Activated T-cell treated with anti-CD3 and anti-CD28 coated beads, Interleukin-2, amount 50 U/mL, for 48 hours (primary cell): ENCODE measurements around the gene ALS2CL.
A peak's percentile ranks its signal among the peaks of the same experiment; 100 is the strongest.

Experiments used
- DNase-seq, 2 experiments: peaks; one replicate each; pipeline ENCODE4 v3.0.0-alpha.2; 2020

Gene ALS2CL

DNA sequence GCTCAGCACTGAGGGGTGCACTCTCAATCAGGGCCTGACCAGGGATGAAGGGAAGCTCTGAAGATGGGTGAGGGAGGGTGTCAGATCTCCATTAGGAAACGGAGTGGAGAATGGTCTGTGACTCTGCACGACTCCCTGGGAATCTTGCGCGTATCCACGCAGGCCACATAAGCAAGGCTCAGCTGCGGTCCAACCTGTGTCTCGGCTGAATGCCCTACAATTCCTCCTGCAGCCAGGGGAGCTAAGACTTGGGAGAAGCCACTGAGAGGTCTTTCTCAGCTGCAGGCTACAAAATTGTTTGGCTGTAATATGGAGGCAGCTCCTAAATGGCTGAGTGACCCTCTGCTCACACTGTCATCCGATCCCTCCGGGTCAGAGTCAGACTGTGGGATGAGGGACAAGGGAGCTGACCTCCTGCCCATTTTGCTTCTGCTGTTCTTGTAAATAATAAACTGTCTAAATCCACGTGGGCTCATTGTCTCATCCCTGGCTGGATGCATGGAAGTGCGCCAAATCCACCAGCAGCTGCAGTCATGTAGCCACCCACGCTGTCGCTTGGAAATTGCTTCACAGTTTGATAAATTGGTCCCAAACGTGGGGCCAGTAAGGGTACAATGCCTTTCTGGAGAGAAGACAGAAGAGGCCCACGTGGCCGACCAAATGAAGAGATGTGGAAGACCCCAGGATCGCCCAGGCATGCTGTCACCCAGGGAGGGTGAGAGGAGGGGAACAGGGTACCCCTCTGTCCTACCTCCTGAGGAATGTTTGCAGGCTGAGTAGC, 30.5 kb downstream of the ALS2CL start:
- DNase-seq: peak in 1 of 2 experiments; percentile 5

DNA sequence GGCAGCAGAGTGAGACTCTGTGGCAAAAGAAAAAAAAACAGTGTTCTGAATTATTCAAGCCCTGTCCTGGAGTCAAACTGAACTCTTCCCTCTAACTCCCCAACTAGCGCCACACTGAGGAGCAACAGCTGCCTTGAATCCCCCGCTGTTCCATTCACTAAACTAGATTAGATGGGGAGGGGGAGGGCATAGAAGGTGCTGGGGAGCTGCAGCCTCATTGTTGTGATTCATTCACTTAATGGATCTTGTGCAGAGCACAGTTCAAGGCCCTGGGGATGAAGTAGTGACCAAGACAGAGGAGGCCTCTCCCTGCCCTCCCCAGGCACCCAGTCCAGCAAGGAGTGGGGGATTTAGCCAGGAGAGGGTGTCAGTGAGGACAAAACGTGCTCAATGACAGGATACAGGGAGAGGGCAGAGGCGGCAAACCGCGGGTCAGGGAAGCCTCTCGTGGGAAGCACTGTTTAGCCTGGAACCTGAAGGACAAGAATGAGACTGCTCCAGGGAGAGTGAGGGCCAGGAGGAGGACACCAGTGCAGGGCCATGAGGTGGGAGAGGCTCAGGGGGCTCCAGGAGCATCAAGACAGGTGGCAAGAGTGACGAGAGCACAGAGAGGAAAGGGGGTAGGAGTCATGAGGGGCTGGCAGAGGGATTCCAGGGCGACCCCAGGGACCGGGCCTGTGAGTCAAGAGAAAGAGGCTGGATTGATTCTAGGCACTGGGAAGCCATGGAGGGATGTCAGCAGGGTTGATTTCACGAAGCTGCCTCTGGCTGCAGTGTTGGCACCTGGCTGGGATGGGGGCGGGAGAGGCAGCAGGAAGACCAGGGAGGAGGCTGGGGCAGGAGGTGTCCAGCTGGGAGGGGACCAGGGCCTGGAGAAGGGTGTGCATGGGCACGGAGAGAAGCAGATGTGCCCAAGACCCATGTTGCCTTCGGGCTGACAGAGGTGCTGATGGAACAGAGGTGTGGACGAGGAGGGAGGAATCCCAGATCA, 31.4 kb downstream of the ALS2CL start:
- DNase-seq: peak in 1 of 2 experiments; percentile 9

DNA sequence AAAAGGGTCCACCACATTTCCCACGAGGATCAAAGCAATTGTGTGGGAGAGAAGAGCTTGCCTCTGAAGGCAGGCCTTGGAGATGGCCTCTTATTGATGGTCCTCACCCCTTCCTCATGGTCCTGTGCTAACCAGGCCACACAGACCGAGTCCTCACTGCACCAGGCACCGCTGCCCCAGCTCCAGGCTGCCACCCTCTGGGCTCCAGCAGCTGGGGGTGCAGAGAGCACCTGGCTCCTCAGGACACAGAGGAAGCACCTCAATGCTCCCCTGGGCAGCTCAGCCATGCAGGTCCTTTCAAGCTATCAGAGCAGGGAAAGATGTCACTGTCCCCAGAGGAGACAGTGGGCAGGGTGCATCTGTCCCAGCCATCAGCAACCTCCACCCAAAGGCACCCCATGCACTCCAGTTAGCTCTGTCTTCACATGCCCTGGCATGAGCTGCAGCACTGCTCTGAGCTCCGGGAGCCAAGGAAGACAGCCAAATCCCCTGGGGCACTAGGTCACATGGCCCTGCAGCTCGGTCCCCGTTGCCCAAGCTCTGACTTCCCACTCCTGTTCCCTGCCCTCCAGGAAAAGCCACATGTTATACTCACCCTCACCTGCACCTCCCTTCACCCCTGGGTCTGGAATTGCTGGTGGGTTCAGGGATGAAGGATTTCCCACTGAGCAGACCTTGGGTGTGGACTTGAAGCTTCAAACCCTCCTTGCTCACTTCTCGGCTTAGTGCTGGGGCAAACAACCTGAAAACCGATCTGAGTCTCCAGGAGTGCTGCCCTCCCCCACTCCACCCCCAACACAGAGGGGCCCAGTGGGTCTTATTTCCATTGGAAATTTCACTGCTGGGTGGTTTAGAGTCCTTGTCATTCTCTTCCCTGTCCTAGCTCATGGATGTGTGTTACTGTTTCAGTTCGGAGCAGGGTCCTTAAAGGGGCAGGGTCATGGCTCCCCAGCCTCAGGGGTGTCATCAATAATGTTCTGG, 32.6 kb downstream of the ALS2CL start:
- DNase-seq: peak; percentile 6 to 12

DNA sequence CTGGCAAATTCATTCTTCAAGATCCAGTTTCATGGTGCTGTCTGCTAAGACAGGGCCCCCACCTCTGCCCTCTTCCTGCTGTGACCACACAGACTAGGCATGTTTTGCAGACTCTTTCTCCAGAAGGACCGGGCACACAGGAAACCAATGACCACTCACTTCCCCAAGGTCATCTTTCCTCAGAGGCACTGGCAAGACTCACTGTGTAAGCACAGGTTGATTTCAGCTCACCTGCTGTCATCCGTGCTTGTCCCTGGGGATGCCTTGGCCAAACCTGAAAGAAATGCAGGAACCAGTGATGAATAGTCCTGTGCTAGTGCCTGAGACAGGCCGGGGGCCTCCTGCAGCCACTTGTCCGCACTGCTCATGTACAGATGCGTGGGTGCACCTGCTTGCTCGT, 33.5 kb downstream of the ALS2CL start:
- no peak for DNase-seq

DNA sequence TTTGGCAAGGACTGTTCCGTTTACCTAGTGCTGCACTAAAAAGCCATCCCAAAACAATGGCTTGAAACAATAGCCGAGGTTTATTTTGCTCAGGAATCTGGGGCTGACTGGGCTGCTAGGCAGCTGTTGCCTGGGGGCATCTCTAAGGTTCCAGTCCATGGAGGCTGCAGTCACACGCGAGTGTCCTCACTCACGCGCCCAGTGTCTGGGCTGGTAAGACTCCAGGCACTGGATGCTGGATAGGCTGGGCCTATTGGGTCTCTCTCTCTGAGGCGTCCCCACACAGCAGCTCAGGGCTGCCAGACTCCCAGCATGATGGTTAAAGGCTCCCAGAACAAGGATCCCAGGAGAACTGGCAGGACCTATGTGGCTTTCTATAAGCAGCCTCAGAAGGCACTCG, 34.2 kb downstream of the ALS2CL start:
- DNase-seq: no peak

DNA sequence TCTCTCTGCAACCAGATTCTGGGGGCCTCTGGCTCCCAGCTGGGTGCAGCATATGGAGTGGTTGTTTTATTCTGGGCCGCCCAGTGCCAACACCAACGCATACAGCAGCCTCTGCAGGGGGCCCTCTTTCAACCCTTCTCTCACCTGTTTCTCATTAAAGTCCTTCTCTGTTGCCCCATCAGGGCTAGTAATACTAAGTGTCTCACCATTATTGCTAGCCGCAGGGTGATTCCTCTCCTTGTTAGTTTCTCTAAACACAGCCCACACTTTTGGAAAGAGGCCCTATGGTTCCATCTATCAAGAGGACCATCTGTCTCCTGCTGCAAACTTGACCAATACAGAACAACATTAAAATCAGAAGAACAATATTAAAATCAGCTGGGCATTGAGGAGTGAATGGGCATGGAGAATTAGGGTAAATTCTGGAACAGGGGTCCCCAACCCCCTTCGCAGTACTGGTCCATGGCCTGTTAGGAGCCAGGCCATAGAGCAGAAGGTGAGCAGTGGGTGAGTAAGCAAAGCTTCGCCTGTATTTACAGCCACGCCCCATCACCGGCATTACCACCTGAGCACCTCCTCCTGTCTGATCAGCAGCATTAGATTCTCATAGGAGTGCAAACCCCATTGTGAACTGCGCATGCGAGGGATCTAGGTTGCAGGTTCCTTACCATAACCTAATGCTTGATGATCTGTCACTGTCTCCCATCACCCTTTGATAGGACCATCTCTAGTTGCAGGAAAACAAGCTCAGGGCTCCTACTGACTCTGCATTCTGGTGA, 36.5 kb downstream of the ALS2CL start:
- DNase-seq: no peak

DNA sequence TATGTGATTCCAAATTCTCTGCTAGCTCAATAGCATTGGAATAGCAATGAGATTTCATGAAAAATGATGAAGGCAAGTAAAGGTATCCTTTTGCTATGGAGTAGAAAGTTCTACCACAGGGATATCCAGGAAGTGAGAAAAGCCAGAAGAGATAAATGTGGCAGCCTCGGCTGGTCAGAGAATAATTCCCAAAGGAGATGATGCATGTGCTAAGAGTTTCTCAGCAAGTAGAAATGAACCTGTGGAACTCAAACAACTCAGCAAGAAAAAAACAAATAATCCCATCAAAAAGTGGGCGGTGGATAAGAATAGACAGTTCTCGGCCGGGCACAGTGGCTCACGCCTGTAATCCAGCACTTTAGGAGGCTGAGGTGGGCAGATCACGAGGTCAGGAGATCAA, 38.2 kb downstream of the ALS2CL start:
- no peak for DNase-seq

DNA sequence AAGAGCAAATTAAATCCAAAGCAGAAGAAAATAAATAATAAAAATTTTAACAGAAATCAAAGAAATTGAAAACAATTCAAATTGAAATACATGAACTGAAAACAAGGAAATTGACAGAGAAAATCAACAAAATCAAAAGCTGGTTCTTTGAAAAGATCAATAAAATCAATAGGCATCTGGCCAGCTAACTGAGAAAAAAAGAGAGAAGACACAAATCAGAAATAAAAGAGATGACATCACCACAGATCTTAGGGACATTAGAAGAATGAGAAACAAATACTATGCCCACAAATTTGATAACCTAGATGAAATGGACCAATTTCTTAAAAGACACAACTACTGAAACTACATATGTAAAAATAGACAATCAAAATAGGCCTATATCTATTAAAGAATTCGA, 42.4 kb downstream of the ALS2CL start:
- no peak for DNase-seq

DNA sequence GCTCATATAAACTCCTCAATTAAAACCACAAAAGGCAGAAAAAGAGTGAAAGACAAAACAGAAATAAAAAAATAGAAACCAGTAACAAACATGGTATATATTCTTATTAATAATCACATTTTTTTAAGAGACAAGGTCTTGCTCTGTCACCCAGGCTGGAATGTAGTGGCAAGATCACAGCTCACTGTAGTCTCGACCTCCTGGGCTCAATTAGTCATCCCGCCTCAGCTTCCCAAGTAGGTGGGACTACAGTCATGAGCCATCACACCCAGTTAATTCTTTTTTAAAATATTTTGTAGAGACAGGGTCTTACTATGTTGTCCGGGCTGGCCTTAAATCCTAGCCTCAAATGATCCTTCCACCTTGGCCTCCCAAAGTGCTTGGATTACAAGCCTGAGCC, 44.0 kb downstream of the ALS2CL start:
- no peak for DNase-seq

DNA sequence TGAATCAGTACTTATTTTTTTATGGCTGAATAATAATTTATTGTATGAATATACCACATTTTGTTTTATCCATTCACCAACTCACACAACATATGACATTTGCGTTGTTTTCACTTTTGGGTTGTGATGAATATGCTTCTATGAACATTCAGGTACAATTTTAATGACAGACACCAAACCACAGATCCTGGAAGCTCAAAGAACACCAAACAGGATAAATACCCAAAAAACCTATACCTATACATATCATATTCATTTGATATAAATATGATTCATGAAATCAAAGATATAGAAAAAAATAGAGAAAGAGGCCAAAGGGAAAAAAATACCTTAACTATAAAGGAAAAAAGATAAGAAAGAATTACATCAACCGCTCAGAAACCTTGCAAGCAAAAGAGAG, 45.4 kb downstream of the ALS2CL start:
- DNase-seq: no peak

DNA sequence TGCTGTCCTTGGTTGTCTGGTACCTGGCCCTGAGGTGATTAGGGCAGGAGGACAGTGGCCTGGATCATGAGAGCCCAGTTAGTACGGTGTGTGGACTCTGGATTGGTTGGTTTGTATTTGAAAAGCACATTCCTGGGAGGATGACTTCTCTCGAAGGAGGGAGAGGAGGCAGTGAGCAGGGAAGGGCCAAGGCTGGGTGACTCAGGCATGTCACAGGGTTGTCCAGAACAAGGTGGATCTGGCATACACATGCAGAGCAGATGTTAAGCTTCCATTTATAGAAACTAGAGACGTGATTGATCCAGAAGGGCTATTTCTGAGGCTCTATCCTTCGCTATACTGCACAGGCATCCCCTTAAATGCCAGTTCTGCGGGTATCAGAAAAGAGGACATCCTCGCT, 46.8 kb downstream of the ALS2CL start:
- no peak for DNase-seq

DNA sequence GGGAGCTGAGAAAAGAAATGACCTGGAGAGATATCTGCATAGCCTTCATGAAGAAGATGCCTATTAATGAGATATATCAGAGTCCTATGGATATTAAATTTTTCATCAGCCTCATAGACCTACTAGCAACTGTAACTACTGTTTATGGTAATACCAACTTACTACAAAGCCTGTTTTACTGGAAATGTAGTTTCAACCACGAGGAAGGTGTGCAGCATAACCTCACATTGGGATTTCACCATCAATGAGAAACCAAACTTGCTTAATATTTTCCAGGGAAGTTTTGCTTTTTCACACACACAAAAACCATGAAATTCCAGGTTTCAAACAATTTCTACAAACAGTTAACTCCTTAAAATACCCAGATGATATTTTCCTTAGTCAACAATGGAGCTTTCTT, 49.8 kb downstream of the ALS2CL start:
- no peak for DNase-seq

DNA sequence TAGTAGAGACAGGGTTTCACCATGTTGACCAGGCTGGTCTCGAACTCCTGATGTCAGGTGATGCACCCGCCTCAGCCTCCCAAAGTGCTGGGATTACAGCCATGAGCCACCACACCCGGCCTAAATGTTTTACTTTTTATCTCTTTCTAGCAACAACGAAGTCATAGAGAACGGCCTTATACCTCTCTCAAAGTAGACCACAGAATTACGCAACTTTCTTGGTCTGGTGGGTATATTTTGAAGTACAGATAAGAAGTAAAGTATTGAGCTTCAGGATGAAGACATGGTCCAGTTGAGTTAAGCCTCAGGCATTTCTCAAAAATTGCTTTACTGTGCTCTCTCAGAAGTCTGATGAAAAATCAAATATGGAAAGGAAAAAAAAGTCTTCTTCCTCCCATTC, 50.5 kb downstream of the ALS2CL start:
- no peak for DNase-seq

DNA sequence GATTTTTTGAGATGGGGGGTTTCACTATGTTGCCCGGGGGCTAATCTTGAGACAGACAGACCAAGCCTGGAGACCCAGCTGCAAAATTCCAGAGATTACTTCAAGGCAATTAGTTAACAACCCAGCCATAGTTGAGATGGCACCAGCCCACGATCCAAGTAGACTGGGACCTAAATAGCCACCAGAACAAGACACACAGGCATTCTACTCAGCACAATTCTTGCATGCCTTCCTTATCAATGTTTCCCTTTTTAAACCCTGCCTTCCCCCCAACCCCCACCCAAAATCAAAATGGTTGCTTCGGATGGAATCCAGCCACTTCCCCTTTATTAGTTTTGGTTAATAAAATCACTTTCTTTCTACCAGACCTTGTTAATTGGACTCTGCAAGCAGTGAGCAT, 52.6 kb downstream of the ALS2CL start:
- no peak for DNase-seq

DNA sequence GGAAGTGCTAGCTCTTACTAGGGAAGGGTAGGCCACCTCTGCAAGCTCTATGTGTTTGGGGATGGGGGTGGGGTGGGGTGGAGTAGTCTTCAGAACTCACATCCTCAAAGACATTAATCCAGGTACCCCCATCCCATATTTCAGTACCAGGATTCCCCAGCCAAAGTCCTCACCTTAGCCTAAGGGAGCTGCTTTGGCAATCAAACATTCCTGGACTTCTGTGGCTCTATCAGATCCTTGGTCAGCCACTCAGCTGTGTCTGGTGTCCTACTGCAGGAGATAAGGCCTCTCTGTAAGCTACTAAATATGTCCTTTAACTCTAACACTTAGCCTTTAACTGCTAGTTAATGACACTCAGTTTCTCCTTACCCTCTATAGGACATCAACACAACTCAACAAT, 54.3 kb downstream of the ALS2CL start:
- DNase-seq: no peak

DNA sequence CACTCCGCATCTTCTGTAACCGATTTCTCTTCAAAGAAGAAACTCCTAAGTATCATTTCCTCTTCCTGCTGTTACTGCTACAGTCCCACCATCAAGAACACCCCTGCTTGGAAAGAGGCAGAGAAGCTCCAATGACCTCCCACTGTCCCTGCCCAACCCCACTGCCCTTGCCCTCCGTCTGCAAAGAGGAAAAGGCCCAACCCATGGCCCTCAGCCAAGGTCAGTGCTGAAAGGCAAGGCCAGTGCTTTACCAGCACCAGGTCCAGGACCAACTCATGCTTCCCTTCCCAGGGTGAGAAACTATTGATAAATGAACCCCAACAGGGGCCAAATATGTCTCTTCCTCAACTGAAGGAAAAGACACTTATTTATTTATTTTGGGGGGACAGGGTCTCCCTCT, 58.6 kb downstream of the ALS2CL start:
- no peak for DNase-seq

DNA sequence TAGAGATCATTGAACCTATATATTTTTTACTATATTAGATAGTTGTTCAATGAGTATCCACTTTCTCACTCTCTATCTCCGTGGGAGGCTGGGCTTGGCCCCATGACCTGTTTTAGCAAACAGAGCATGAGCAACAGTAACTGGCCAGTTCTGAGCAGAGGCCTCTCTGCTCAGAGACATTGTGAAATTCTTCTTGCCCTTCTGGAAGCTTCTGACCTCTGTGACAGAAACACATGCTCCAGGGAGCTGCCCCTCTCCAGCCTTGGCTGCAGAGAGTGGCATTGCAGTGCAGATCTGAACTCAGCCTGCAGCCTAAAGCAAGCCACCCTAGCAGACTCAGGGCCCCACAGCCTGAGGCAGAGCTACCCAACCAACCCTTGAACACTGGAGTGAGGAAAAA, 60.7 kb downstream of the ALS2CL start:
- no peak for DNase-seq

DNA sequence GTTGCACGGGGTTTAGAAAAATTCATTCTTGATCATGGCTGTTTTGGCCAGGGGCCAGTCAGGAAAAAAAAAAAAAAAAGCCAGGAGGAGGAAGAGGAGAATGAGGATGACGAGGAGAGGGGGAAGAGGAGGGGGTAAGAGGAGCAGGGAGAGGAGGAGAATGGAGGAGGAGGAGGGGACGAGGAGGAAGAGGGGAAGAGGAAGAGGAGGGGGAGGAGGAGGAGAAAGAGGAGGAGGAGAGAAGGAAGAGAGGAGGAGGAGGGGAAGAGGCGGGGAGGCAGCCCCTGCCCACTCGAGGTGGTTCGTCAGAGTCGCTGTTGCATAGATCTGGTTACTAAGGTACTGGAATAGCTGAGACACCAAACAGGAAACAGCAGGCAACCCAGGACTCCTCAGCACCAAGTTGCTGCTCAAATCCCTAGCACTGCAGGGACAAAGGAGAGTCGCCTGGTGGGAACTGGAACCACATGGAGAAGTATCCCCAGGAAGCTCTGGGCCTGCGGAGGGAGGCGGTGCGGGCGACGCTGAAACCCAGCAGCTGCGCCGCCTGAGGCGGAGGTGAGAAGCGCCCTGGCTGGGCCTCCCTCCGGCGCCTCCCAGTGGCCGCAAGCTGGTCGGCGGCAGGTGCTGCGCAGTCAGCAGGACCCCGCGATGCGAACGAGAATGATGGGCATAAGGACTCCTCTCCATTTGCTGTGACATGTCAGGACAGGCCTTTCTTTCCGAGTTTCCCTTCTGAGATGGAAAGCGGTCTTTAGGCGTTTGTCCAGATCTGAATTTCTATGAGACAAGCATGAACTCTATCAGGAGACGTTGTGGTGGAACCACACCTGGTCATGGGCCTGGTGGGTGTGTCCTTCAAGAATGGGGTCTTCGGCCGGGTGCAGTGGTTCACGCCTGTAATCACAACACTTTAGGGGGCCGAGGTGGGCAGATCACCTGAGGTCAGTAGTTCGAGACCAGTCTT, 63.6 kb downstream of the ALS2CL start:
- peak; percentile 82 to 87 for DNase-seq

DNA sequence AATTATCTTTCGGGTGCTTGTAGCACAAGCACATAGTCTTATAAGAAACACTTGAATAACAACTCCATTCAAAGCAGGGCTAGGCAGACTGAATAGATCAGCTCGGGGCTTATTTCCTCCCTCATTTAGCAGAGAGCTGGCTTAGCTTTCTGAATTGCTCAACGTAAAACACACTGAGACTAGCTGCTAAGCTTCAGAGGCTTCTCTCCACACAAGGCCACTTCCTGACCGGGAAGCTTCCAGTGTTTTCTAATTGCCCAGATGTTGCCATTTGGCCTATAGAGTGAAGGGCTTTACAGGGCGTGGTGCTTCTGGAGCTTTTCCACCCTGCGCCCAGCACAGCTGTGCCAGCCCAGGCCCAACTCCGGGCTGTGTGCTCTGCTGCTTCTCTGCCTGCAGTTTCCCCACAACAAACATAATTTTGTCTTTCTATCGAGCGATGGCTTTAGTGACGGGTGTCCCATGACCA, 64.5 kb downstream of the ALS2CL start:
- DNase-seq: no peak

DNA sequence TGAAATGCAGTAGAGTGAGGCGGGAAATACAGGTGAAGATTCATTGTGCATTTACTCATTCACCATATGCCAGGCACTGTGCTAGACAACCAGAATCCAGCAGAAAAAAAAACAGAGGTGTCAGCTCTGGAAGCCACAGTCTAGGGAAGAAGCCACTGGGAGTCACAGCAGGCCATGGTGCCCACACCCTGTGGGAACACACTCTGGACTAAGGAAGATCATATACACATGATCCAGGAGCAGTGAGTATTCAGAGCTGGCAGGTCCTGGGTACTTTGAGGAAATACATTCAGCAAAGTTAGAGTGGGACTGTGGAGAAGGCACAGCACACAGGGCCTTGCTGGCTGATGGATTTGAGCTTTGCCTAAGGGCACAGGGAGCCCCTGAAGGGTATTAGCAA, 66.4 kb downstream of the ALS2CL start:
- no peak for DNase-seq

DNA sequence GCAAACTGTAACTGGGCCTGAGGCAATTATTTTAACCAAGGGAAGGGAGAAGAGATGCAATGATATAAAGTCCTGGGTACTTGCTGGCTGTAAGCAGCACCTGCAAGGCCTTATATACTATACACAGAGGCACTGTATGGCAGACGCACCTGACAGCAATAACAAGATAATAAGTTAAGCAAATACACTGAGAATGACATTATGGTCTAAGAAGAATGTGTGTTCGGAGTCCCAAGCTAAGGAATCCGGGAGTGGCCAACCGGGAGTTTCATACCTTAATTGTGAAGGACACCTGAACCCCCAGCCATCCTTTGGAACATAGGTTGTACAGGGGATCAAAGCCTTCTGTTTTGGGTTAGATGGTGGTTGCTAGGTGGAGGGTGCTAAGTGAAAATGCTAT, 67.4 kb downstream of the ALS2CL start:
- DNase-seq: no peak
